ENCODE results near the gene UNKL.
A peak's percentile ranks its signal among the peaks of the same experiment; 100 is the strongest.

Gene UNKL

DNA sequence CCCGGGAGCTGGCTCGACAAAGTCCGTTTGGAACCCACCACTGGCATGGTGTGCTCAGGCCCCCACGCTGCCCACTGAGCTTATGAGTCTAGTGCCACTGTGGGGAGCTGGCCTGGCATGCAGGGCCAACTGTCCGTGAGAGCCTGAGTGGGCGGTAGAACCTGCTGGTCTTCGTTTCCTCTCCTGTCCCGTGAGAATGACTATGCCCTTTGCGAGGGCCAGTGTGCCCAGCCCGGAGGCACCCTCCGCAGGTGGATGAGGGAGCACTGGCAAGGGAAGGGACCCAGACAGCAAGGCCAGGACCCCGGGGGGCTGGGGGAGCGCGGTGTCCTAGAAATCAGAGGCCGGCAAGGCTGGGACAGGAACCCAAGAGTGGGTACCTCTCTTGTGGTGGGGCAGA, 77.9 kb downstream of the UNKL start:
- peaks cover 5% of the 10 kb centered on the region for H3K27me3 ChIP-seq (ENCODE audit: insufficient read depth, low read length, poor library complexity)
- H4K20me1 ChIP-seq (ENCODE audit: insufficient read depth, low read length): peaks cover 23% of the 10 kb centered on the region
- H3K4me1 ChIP-seq (ENCODE audit: insufficient read depth, low read length): peaks cover 2% of the 10 kb centered on the region; the same call in 1 of the 2 replicates
- ATAC-seq (ENCODE audit: insufficient read depth, low read depth): no peak
- DNase-seq: no peak
- H3K79me2 ChIP-seq (ENCODE audit: insufficient read depth, low read length): no peaks in the 10 kb centered on the region
- TF ChIP-seq, protein P1, sequence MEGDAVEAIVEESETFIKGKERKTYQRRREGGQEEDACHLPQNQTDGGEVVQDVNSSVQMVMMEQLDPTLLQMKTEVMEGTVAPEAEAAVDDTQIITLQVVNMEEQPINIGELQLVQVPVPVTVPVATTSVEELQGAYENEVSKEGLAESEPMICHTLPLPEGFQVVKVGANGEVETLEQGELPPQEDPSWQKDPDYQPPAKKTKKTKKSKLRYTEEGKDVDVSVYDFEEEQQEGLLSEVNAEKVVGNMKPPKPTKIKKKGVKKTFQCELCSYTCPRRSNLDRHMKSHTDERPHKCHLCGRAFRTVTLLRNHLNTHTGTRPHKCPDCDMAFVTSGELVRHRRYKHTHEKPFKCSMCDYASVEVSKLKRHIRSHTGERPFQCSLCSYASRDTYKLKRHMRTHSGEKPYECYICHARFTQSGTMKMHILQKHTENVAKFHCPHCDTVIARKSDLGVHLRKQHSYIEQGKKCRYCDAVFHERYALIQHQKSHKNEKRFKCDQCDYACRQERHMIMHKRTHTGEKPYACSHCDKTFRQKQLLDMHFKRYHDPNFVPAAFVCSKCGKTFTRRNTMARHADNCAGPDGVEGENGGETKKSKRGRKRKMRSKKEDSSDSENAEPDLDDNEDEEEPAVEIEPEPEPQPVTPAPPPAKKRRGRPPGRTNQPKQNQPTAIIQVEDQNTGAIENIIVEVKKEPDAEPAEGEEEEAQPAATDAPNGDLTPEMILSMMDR (IDR thresholded peaks at IDR 0.05; ENCODE audit: borderline replicate concordance, extremely low read depth, low read length, poor library complexity, severe bottlenecking): no peak
- TF ChIP-seq EZH2 (IDR thresholded peaks at IDR 0.05; ENCODE audit: borderline replicate concordance, low read depth, low read length, severe bottlenecking): no peak
- H3K4me2 ChIP-seq (ENCODE audit: insufficient read depth, low read length): no peak overlapping the region
- H3K9me3 ChIP-seq (ENCODE audit: insufficient read depth, low read length, severe bottlenecking): no peaks in the 10 kb centered on the region
- H3K36me3 ChIP-seq (ENCODE audit: insufficient read depth, low read length): no peaks in the 10 kb centered on the region
- H3K27ac ChIP-seq (ENCODE audit: low read length): no peak overlapping the region
- no peak overlapping the region for H3K4me3 ChIP-seq (ENCODE audit: low read depth in 1 of 2, low read length in 2 of 2)
- H3K9ac ChIP-seq (ENCODE audit: low read depth, low read length): no peak overlapping the region
- no peak overlapping the region for H2AFZ ChIP-seq (ENCODE audit: low read depth, low read length)

DNA sequence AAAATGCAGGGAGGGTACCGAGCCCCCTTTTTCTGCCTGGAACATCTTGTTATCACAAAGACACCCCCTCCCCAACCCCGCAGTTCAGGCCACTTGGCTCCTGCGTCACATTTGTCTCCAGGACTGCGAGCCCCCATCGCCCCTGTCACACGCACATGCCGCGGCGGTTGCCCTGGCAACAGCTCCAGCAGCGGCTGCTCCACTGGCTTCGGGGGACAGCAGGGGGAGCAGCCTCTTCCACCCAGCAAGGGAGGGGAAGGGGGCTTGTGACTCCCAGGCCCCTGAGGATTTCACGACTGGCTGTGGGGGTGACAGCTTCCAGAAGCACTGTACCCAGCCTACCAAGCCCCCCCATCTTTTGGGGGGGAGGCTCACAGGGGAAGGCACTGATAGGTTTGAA, 78.5 kb downstream of the UNKL start:
- H3K9ac ChIP-seq (ENCODE audit: low read depth, low read length): no peak overlapping the region
- peak; percentile 53; the same call in 2 of the 3 replicates for ATAC-seq (ENCODE audit: insufficient read depth, low read depth)
- DNase-seq: peak; percentile 33
- peaks cover 4% of the 10 kb centered on the region; the same call in 1 of the 2 replicates for H3K4me1 ChIP-seq (ENCODE audit: insufficient read depth, low read length)
- no peak overlapping the region for H2AFZ ChIP-seq (ENCODE audit: low read depth, low read length)
- peaks cover 17% of the 10 kb centered on the region for H4K20me1 ChIP-seq (ENCODE audit: insufficient read depth, low read length)
- H3K27ac ChIP-seq (ENCODE audit: low read length): no peak overlapping the region
- no peak overlapping the region for H3K4me2 ChIP-seq (ENCODE audit: insufficient read depth, low read length)
- no peaks in the 10 kb centered on the region for H3K36me3 ChIP-seq (ENCODE audit: insufficient read depth, low read length)
- TF ChIP-seq EZH2 (IDR thresholded peaks at IDR 0.05; ENCODE audit: borderline replicate concordance, low read depth, low read length, severe bottlenecking): no peak
- TF ChIP-seq, protein P1 (IDR thresholded peaks at IDR 0.05; ENCODE audit: borderline replicate concordance, extremely low read depth, low read length, poor library complexity, severe bottlenecking): peak; percentile 32
- H3K4me3 ChIP-seq (ENCODE audit: low read depth in 1 of 2, low read length in 2 of 2): no peak overlapping the region
- no peaks in the 10 kb centered on the region for H3K79me2 ChIP-seq (ENCODE audit: insufficient read depth, low read length)
- H3K9me3 ChIP-seq (ENCODE audit: insufficient read depth, low read length, severe bottlenecking): no peaks in the 10 kb centered on the region
- peaks cover 5% of the 10 kb centered on the region for H3K27me3 ChIP-seq (ENCODE audit: insufficient read depth, low read length, poor library complexity)

DNA sequence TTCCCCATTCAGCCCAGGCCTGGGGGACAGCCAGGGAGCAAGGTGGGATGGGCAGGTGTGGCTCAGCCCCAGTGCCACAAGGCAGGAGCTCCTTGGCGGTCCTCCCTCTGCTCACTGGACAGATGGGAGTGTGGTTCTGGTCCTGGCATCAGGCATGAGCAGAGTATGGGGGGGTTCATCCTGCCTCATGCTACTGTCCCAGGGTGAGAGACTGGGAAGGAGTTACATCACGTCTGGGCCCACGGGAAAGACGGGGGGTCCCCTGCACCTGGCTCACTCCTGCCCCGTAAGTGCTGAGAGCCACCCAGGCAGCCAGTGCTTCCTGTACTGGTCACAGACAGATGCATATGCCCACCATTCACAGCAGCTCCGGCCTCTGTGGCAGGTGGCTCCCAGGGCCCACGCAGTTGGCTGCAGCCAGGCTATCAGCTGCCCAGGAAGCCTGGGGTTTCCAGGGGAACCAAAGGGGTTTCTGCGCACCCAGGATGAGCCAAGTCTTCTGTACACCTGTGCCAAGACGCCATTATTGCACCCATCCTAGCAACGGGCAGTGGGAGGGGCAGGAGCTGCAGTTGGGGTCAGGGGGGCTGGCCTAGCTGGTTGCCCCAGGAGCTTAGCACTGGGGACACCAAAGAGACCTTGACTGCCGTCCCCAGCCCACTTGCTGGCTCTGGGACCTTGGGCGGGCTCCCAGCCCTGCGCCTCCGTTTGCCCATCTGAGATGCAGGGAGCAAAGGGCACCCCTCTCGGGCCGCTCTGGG, 79.1 kb downstream of the UNKL start:
- no peak for ATAC-seq (ENCODE audit: insufficient read depth, low read depth)
- Histone ChIP-seq H3K4me2 (ENCODE audit: insufficient read depth, low read length) (no peak overlapping the region), H3K4me3 (ENCODE audit: low read depth in 1 of 2, low read length in 2 of 2) (no peak overlapping the region), H3K27me3 (ENCODE audit: insufficient read depth, low read length, poor library complexity) (peaks cover 5% of the 10 kb centered on the region), H4K20me1 (ENCODE audit: insufficient read depth, low read length) (peaks cover 13% of the 10 kb centered on the region; the same call in 1 of the 2 replicates), H2AFZ (ENCODE audit: low read depth, low read length) (no peak overlapping the region), H3K9me3 (ENCODE audit: insufficient read depth, low read length, severe bottlenecking) (no peaks in the 10 kb centered on the region), H3K27ac (ENCODE audit: low read length) (no peak overlapping the region), H3K9ac (ENCODE audit: low read depth, low read length) (no peak overlapping the region), H3K36me3 (ENCODE audit: insufficient read depth, low read length) (no peaks in the 10 kb centered on the region), H3K4me1 (ENCODE audit: insufficient read depth, low read length) (peaks cover 4% of the 10 kb centered on the region; the same call in 1 of the 2 replicates), H3K79me2 (ENCODE audit: insufficient read depth, low read length) (no peaks in the 10 kb centered on the region)
- no peak for DNase-seq
- no peak for TF ChIP-seq EZH2 (IDR thresholded peaks at IDR 0.05; ENCODE audit: borderline replicate concordance, low read depth, low read length, severe bottlenecking)

DNA sequence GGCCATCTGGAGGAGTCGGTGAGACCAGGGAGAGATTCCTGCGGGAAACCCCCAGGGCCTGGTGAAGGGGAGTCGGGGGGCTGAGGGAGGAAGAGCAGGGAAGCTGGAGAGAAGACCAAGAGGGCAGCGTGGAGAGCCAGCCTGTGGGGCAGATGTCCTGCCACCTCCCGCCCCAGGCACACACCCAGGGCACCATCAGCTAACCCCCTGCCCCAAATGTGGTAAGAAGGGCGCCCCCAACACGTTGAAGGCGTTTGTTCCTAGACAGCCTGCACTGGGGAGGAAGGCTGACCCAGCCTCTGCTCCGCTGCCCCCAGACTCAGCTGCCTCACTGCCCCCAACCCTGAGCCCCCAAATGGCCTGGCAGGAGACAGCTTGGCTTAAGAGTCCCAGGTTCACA, 79.8 kb downstream of the UNKL start:
- peaks cover 4% of the 10 kb centered on the region; the same call in 1 of the 2 replicates for H3K4me1 ChIP-seq (ENCODE audit: insufficient read depth, low read length)
- H3K4me3 ChIP-seq (ENCODE audit: low read depth in 1 of 2, low read length in 2 of 2): no peak overlapping the region
- H3K27ac ChIP-seq (ENCODE audit: low read length): no peak overlapping the region
- no peak overlapping the region for H3K4me2 ChIP-seq (ENCODE audit: insufficient read depth, low read length)
- H3K9ac ChIP-seq (ENCODE audit: low read depth, low read length): no peak overlapping the region
- ATAC-seq (ENCODE audit: insufficient read depth, low read depth): no peak
- peaks cover 11% of the 10 kb centered on the region; the same call in 1 of the 2 replicates for H4K20me1 ChIP-seq (ENCODE audit: insufficient read depth, low read length)
- peaks cover 5% of the 10 kb centered on the region for H3K27me3 ChIP-seq (ENCODE audit: insufficient read depth, low read length, poor library complexity)
- no peak for DNase-seq
- TF ChIP-seq, protein P1 (IDR thresholded peaks at IDR 0.05; ENCODE audit: borderline replicate concordance, extremely low read depth, low read length, poor library complexity, severe bottlenecking): no peak
- no peak for TF ChIP-seq EZH2 (IDR thresholded peaks at IDR 0.05; ENCODE audit: borderline replicate concordance, low read depth, low read length, severe bottlenecking)
- H3K36me3 ChIP-seq (ENCODE audit: insufficient read depth, low read length): no peaks in the 10 kb centered on the region
- no peaks in the 10 kb centered on the region for H3K9me3 ChIP-seq (ENCODE audit: insufficient read depth, low read length, severe bottlenecking)
- no peaks in the 10 kb centered on the region for H3K79me2 ChIP-seq (ENCODE audit: insufficient read depth, low read length)
- no peak overlapping the region for H2AFZ ChIP-seq (ENCODE audit: low read depth, low read length)
